ENCODE measurements around the gene PRKAG3.

Gene PRKAG3

GRCh38 chr2:218831378-218831990, at the start of gene PRKAG3:
PRKAG3 (minus strand) TSS chr2:218831803.
- DNase-seq (ENCODE audit: low read depth) = no peak

GRCh38 chr2:218880859-218881594, 49.4 kb upstream of the PRKAG3 start:
- no peak for DNase-seq (ENCODE audit: low read depth)

GRCh38 chr2:218880102-218880858, 48.7 kb upstream of the PRKAG3 start, which contains the start of gene WNT10A:
WNT10A (plus strand) TSS chr2:218880852; CDS start chr2:218880996, 144 bp downstream.
- DNase-seq (ENCODE audit: low read depth) = no peak

GRCh38 chr2:218879776-218880101, 48.1 kb upstream of the PRKAG3 start:
- no peak for DNase-seq (ENCODE audit: low read depth)

- no peak for DNase-seq (ENCODE audit: low read depth)
Observed at GRCh38 chr2:218878926-218879761, 47.5 kb upstream of the PRKAG3 start.

GRCh38 chr2:218878486-218878885, 46.9 kb upstream of the PRKAG3 start:
- no peak for DNase-seq (ENCODE audit: low read depth)

- DNase-seq (ENCODE audit: low read depth) = no peak
Observed at GRCh38 chr2:218877891-218878290, 46.3 kb upstream of the PRKAG3 start.

- DNase-seq (ENCODE audit: low read depth) = no peak
Observed at GRCh38 chr2:218877331-218877730, 45.7 kb upstream of the PRKAG3 start.

GRCh38 chr2:218876562-218877219, 45.1 kb upstream of the PRKAG3 start:
- peak; percentile 34 for DNase-seq (ENCODE audit: low read depth)

GRCh38 chr2:218875692-218876246, 44.2 kb upstream of the PRKAG3 start:
- DNase-seq (ENCODE audit: low read depth) = no peak

- no peak for DNase-seq (ENCODE audit: low read depth)
Observed at GRCh38 chr2:218873359-218874194, 42.0 kb upstream of the PRKAG3 start.

GRCh38 chr2:218872645-218873358, 41.2 kb upstream of the PRKAG3 start:
- no peak for DNase-seq (ENCODE audit: low read depth)

GRCh38 chr2:218871345-218872302, 40.0 kb upstream of the PRKAG3 start:
- DNase-seq (ENCODE audit: low read depth) = no peak

- no peak for DNase-seq (ENCODE audit: low read depth)
Observed at GRCh38 chr2:218870984-218871344, 39.4 kb upstream of the PRKAG3 start.

GRCh38 chr2:218869064-218869463, 37.5 kb upstream of the PRKAG3 start:
- DNase-seq (ENCODE audit: low read depth) = no peak

- no peak for DNase-seq (ENCODE audit: low read depth)
Observed at GRCh38 chr2:218867900-218868299, 36.3 kb upstream of the PRKAG3 start.

GRCh38 chr2:218865999-218866398, 34.4 kb upstream of the PRKAG3 start:
- DNase-seq (ENCODE audit: low read depth) = no peak

- DNase-seq (ENCODE audit: low read depth) = no peak
Observed at GRCh38 chr2:218865396-218865795, 33.8 kb upstream of the PRKAG3 start.
